HCT116 (cell line): ENCODE results near the gene HSPB8. TPM values are rescaled to one million over a fixed set of nuclear protein-coding genes. Genes with fewer than 3 reads are reported as not detected.

ENCODE experiments used
- ATAC-seq: fragments of 200-7000 bp; cut with Tn5 transposase; 2 replicates; pipeline ENCODE4 v1.9.1; 2020; ENCODE audit warnings: mild to moderate bottlenecking, moderate library complexity
- BruUV-seq: library from RNA; stranded (reverse); fragments of 400-500 nt; replicated peaks from 2 replicates; lab custom pipeline; 2021; lab: Mats Ljungman, UMichigan
- CTCF ChIA-PET: fragments of 300-600 bp; sonication (Branson Sonifier 250); formaldehyde crosslinking; loops from one replicate; lab custom pipeline; 2021; ENCODE audit warnings: antibody characterized with exemption; lab: Charles Lee
- POLR2A ChIA-PET: fragments of 300-600, 350-600 bp; sonication (Branson Sonifier 250); formaldehyde crosslinking; loops from one replicate; lab custom pipeline; 2021; ENCODE audit warnings: antibody characterized with exemption; lab: Charles Lee
- RAD21 ChIA-PET, 2 experiments: fragments of 300-600 bp; sonication (Branson Sonifier 250); formaldehyde crosslinking; loops; one replicate each; lab custom pipeline; 2023; ENCODE audit warnings: low total read pairs in 2 of 2; ENCODE audit not compliant: uncharacterized antibody in 2 of 2, unreplicated experiment in 2 of 2, low non-redundant PET in 1 of 2; lab: Charles Lee
- DNase-seq: peaks from one replicate; pipeline ENCODE4 v3.0.0-alpha.2; 2010; ENCODE audit warnings: low read depth, low spot score
- H2AFZ ChIP-seq: fragments of 200-600 bp; shearing (Covaris generic), sonication (generic); 2 replicates; pipeline ENCODE4 v1.6.1; 2017; ENCODE audit warnings: low read depth, mixed run types, mixed read lengths, antibody characterized with exemption, low read length; ENCODE audit not compliant: poor library complexity, severe bottlenecking
- H3K27ac ChIP-seq: 2 replicates; pipeline ENCODE4 v1.5.1; 2012; ENCODE audit warnings: low read depth, low read length
- H3K27me3 ChIP-seq: fragments of 200-600 bp; sonication (generic); 2 replicates; pipeline ENCODE4 v1.6.1; 2016; ENCODE audit warnings: mixed run types, low read length, mixed read lengths; ENCODE audit not compliant: insufficient read depth
- H3K36me3 ChIP-seq, 2 experiments: fragments of 200-500 bp in 1 of 2; fragments of 200-600 bp in 1 of 2; sonication (Bioruptor generic) in 1 of 2; sonication (generic) in 1 of 2; 2 replicates each; pipeline versions ENCODE4 v1.5.1 to v1.6.1; 2014 to 2016; ENCODE audit warnings: low read length in 2 of 2, inconsistent platforms in 1 of 2, mixed read lengths in 1 of 2, mixed run types in 1 of 2; ENCODE audit not compliant: insufficient read depth in 2 of 2, control insufficient read depth in 1 of 2
- H3K4me1 ChIP-seq, 2 experiments: fragments of 200-600 bp in 1 of 2; sonication (generic) in 1 of 2; 2 replicates each; pipeline versions ENCODE4 v1.5.1 to v1.6.1; 2012 to 2017; ENCODE audit warnings: low read length in 2 of 2, inconsistent platforms in 1 of 2, mild to moderate bottlenecking in 1 of 2, mixed read lengths in 1 of 2, mixed run types in 1 of 2, moderate library complexity in 1 of 2; ENCODE audit not compliant: insufficient read depth in 2 of 2, control insufficient read depth in 1 of 2
- H3K4me2 ChIP-seq: fragments of 200-600 bp; sonication (generic); 2 replicates; pipeline ENCODE4 v1.6.1; 2017; ENCODE audit warnings: mixed run types, low read length, mixed read lengths
- H3K4me3 ChIP-seq, 2 experiments: fragments of 200-600 bp in 1 of 2; sonication (generic) in 1 of 2; replicated peaks in 1 of 2; 2 replicates each; pipeline ENCODE4 v1.5.1; 2011 to 2016; ENCODE audit warnings: low read length in 2 of 2, control low read depth in 1 of 2, low read depth in 1 of 2, mild to moderate bottlenecking in 1 of 2, mixed read lengths in 1 of 2, mixed run types in 1 of 2
- H3K79me2 ChIP-seq: fragments of 200-600 bp; sonication (generic); 2 replicates; pipeline ENCODE4 v1.6.1; 2017; ENCODE audit warnings: mild to moderate bottlenecking, mixed run types, low read length, moderate library complexity, mixed read lengths; ENCODE audit not compliant: insufficient read depth
- H3K9ac ChIP-seq: fragments of 200-600 bp; sonication (generic); 2 replicates; pipeline ENCODE4 v1.6.1; 2016; ENCODE audit warnings: low read length, mixed read lengths
- H3K9me2 ChIP-seq: fragments of 200-600 bp; sonication (generic), shearing (Covaris generic); 2 replicates; pipeline ENCODE4 v1.6.1; 2017; ENCODE audit warnings: mixed run types, mild to moderate bottlenecking, moderate library complexity; ENCODE audit not compliant: insufficient read depth
- H3K9me3 ChIP-seq, 2 experiments: fragments of 200-500 bp in 1 of 2; fragments of 200-600 bp in 1 of 2; sonication (Bioruptor generic) in 1 of 2; sonication (generic) in 1 of 2; 2 replicates each; pipeline ENCODE4 v1.6.1; 2014 to 2017; ENCODE audit warnings: low read length in 2 of 2, mixed read lengths in 2 of 2, inconsistent platforms in 1 of 2, low read depth in 1 of 2, mild to moderate bottlenecking in 1 of 2, mixed run types in 1 of 2, moderate library complexity in 1 of 2; ENCODE audit not compliant: control insufficient read depth in 1 of 2, insufficient read depth in 1 of 2
- H4K20me1 ChIP-seq: fragments of 200-600 bp; sonication (generic), shearing (Covaris generic); 2 replicates; pipeline ENCODE4 v1.6.1; 2017; ENCODE audit warnings: mixed run types, mild to moderate bottlenecking, moderate library complexity; ENCODE audit not compliant: insufficient read depth
- CBX3 ChIP-seq: IDR thresholded peaks from 2 replicates; pipeline ENCODE4 v1.6.1; 2012; ENCODE audit warnings: low read depth
- CEBPB ChIP-seq: IDR thresholded peaks from 2 replicates; pipeline ENCODE4 v1.6.1; 2012; ENCODE audit warnings: low read depth
- EZH2 ChIP-seq: fragments of 200-600 bp; sonication (generic); IDR thresholded peaks from 2 replicates; pipeline ENCODE4 v1.6.1; 2017; ENCODE audit warnings: antibody characterized with exemption, mixed run types
- EZH2phosphoT487 ChIP-seq: fragments of 200-600 bp; IDR thresholded peaks from 2 replicates; pipeline ENCODE4 v1.6.1; 2018; ENCODE audit warnings: antibody characterized with exemption, borderline replicate concordance
- FOSL1 ChIP-seq: IDR thresholded peaks from 2 replicates; pipeline ENCODE4 v1.6.1; 2012; ENCODE audit warnings: low read depth
- POLR2A ChIP-seq: IDR thresholded peaks from 2 replicates; pipeline ENCODE4 v1.7.0; 2011; ENCODE audit warnings: borderline replicate concordance; ENCODE audit not compliant: insufficient read depth, insufficient read length; ENCODE audit errors: extremely low read depth
- RAD21 ChIP-seq: IDR thresholded peaks from 2 replicates; pipeline ENCODE4 v1.6.1; 2012; ENCODE audit warnings: low read depth, mild to moderate bottlenecking
- TCF7L2 ChIP-seq: IDR thresholded peaks from 2 replicates; pipeline ENCODE4 v1.7.0; 2011; ENCODE audit warnings: borderline replicate concordance, inconsistent platforms; ENCODE audit not compliant: insufficient read depth, insufficient read length; ENCODE audit errors: extremely low read depth
- ZFX ChIP-seq: fragments of 450-650 bp; IDR thresholded peaks from 2 replicates; pipeline ENCODE4 v1.6.1; 2017
- intact Hi-C: fragments of 100-400 bp; cut with micrococcal nuclease; formaldehyde crosslinking; loops from 2 replicates; pipeline ENCODE4 v1.10.0; 2022
- total RNA-seq: library from RNA; stranded (reverse); gene quantifications from one replicate; pipeline ENCODE4 v1.2.1, GENCODE V29; 2021; ENCODE audit not compliant: unreplicated experiment
- TF ChIP-seq, protein P1 (sequence below): IDR thresholded peaks from 2 replicates; pipeline ENCODE4 v1.6.1; 2012

Gene HSPB8
- total RNA-seq, 1 experiment from 2014 or later = 3.5 TPM

DNA sequence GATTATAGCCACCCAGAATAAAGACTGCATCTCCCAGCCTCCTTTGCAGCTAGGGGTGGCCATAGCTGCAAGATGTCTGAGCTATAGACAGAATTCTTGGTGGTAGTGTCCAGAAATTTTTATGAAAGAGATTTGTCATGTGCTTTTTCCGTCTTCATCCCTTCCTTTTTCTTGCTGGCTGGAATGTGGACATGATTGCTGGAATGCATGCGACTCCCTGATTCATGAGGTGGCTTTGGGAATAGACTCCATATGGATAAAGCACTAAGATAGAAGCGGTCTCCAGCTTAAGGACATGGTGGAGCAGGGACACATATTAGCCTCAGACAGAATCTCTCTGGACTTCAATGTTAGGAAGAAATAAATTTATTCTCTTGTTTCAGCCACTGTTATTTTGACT, 10.0 kb upstream of the HSPB8 start:
- Histone ChIP-seq H2AFZ (no peak overlapping the region), H3K9me2 (no peaks in the 10 kb centered on the region), H3K27ac (no peak overlapping the region), H3K4me2 (no peak overlapping the region), H4K20me1 (no peaks in the 10 kb centered on the region), H3K9me3 (no peaks in the 10 kb centered on the region), H3K9ac (no peak overlapping the region), H3K27me3 (peaks cover 7% of the 10 kb centered on the region), H3K79me2 (no peaks in the 10 kb centered on the region), H3K36me3 (no peaks in the 10 kb centered on the region), H3K4me1 (peaks cover 5 to 6% of the 10 kb centered on the region in 2 experiments; a peak in 2 of 4 replicates), H3K4me3 (no peak overlapping the region)
- BruUV-seq = no TSS peak
- POLR2A ChIA-PET = no interaction called here
- no peak for ATAC-seq
- intact Hi-C loops = no loop called here
- CTCF ChIA-PET = no interaction called here
- RAD21 ChIA-PET = no interaction called here
- TF ChIP-seq, protein P1, sequence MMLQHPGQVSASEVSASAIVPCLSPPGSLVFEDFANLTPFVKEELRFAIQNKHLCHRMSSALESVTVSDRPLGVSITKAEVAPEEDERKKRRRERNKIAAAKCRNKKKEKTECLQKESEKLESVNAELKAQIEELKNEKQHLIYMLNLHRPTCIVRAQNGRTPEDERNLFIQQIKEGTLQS = no peak
- TF ChIP-seq EZH2phosphoT487 = no peak
- no peak for TF ChIP-seq CBX3
- no peak for TF ChIP-seq TCF7L2
- no peak for TF ChIP-seq CEBPB
- TF ChIP-seq RAD21 = no peak
- no peak for TF ChIP-seq ZFX
- no peak for TF ChIP-seq EZH2
- no peak for TF ChIP-seq POLR2A
- TF ChIP-seq, all 23 proteins: peak for 0
- no peak for DNase-seq

- POLR2A ChIA-PET = no interaction called here
- H3K79me2 ChIP-seq = no peaks in the 10 kb centered on the region
- H3K36me3 ChIP-seq = no peaks in the 10 kb centered on the region
- H3K4me1 ChIP-seq = peaks cover 5 to 6% of the 10 kb centered on the region in 2 experiments; a peak in 2 of 4 replicates
- no peaks in the 10 kb centered on the region for H3K9me2 ChIP-seq
- no peak overlapping the region for H2AFZ ChIP-seq
- no peak overlapping the region for H3K9ac ChIP-seq
- ATAC-seq = 0 out of 2 replicates have a peak, but pooled peaks have one; percentile 14
- no peaks in the 10 kb centered on the region for H3K9me3 ChIP-seq
- H4K20me1 ChIP-seq = no peaks in the 10 kb centered on the region
- intact Hi-C loops = no loop called here
- no peak for DNase-seq
- no peak overlapping the region for H3K4me3 ChIP-seq
- H3K27me3 ChIP-seq = peaks cover 5% of the 10 kb centered on the region
- CTCF ChIA-PET = no interaction called here
- H3K27ac ChIP-seq = no peak overlapping the region
- H3K4me2 ChIP-seq = no peak overlapping the region
- RAD21 ChIA-PET = no interaction called here
- TF ChIP-seq FOSL1 (no peak), EZH2phosphoT487 (no peak)
- TF ChIP-seq, protein P1 = no peak
- TF ChIP-seq, all 23 proteins: peak for 0
- no TSS peak for BruUV-seq
Measured at GRCh38 chr12:119169150-119169549, 9.6 kb upstream of the HSPB8 start.
